ENCODE measurements around the gene VSTM2B.

VSTM2B gene

GRCh38 chr19:29590278-29590677, 64.5 kb downstream of the VSTM2B start:
- Histone ChIP-seq H3K9me2 (replicated peaks; ENCODE audit: insufficient read depth, low read length) (no peaks in the 10 kb centered on the region), H4K20me1 (ENCODE audit: insufficient read depth, low read length) (no peaks in the 10 kb centered on the region), H3K36me3 (replicated peaks; ENCODE audit: insufficient read depth, low read length) (no peaks in the 10 kb centered on the region), H3K27ac (ENCODE audit: low read length) (no peak overlapping the region), H3K79me2 (ENCODE audit: low read length) (no peaks in the 10 kb centered on the region), H3K4me2 (ENCODE audit: low read depth, low read length) (no peak overlapping the region), H3F3A (ENCODE audit: insufficient read depth, low read length) (no peaks in the 10 kb centered on the region), H3K9me3 (replicated peaks; ENCODE audit: insufficient read depth, low read length) (no peaks in the 10 kb centered on the region), H3K4me3 (ENCODE audit: low read length) (no peak overlapping the region), H3K4me1 (ENCODE audit: low read length) (no peaks in the 10 kb centered on the region), H3K9ac (ENCODE audit: low read length) (no peak overlapping the region), H2AFZ (ENCODE audit: low read length) (no peak overlapping the region), H3K27me3 (replicated peaks; ENCODE audit: insufficient read depth, low read length) (peaks cover 65% of the 10 kb centered on the region)
- DNase-seq, result no peak
- TF ChIP-seq EZH2phosphoT487 (IDR thresholded peaks at IDR 0.05; ENCODE audit: low read length) (no peak), CTCF (IDR thresholded peaks at IDR 0.05; ENCODE audit: low read length) (no peak), EZH2 (optimal IDR thresholded peaks at IDR 0.05; ENCODE audit: low read depth, low read length) (no peak)

- TF ChIP-seq EZH2 (optimal IDR thresholded peaks at IDR 0.05; ENCODE audit: low read depth, low read length) (no peak), CTCF (IDR thresholded peaks at IDR 0.05; ENCODE audit: low read length) (no peak), EZH2phosphoT487 (IDR thresholded peaks at IDR 0.05; ENCODE audit: low read length) (no peak)
- Histone ChIP-seq H3K27me3 (replicated peaks; ENCODE audit: insufficient read depth, low read length) (peaks cover 68% of the 10 kb centered on the region), H3K9me2 (replicated peaks; ENCODE audit: insufficient read depth, low read length) (no peaks in the 10 kb centered on the region), H2AFZ (ENCODE audit: low read length) (no peak overlapping the region), H3K79me2 (ENCODE audit: low read length) (no peaks in the 10 kb centered on the region), H3F3A (ENCODE audit: insufficient read depth, low read length) (no peaks in the 10 kb centered on the region), H4K20me1 (ENCODE audit: insufficient read depth, low read length) (no peaks in the 10 kb centered on the region), H3K9ac (ENCODE audit: low read length) (no peak overlapping the region), H3K9me3 (replicated peaks; ENCODE audit: insufficient read depth, low read length) (no peaks in the 10 kb centered on the region), H3K36me3 (replicated peaks; ENCODE audit: insufficient read depth, low read length) (no peaks in the 10 kb centered on the region), H3K27ac (ENCODE audit: low read length) (no peak overlapping the region), H3K4me2 (ENCODE audit: low read depth, low read length) (no peak overlapping the region), H3K4me3 (ENCODE audit: low read length) (no peak overlapping the region), H3K4me1 (ENCODE audit: low read length) (no peaks in the 10 kb centered on the region)
- DNase-seq, result no peak
Measured at GRCh38 chr19:29591670-29592069, 65.9 kb downstream of the VSTM2B start.

- no peaks in the 10 kb centered on the region for H3K9me3 ChIP-seq (replicated peaks; ENCODE audit: insufficient read depth, low read length)
- H3K4me3 ChIP-seq (ENCODE audit: low read length), result no peak overlapping the region
- no peak overlapping the region for H3K9ac ChIP-seq (ENCODE audit: low read length)
- H3K36me3 ChIP-seq (replicated peaks; ENCODE audit: insufficient read depth, low read length), result no peaks in the 10 kb centered on the region
- H4K20me1 ChIP-seq (ENCODE audit: insufficient read depth, low read length), result no peaks in the 10 kb centered on the region
- no peaks in the 10 kb centered on the region for H3F3A ChIP-seq (ENCODE audit: insufficient read depth, low read length)
- no peak overlapping the region for H2AFZ ChIP-seq (ENCODE audit: low read length)
- no peak overlapping the region for H3K4me2 ChIP-seq (ENCODE audit: low read depth, low read length)
- H3K4me1 ChIP-seq (ENCODE audit: low read length), result no peaks in the 10 kb centered on the region
- H3K27ac ChIP-seq (ENCODE audit: low read length), result no peak overlapping the region
- H3K27me3 ChIP-seq (replicated peaks; ENCODE audit: insufficient read depth, low read length), result peaks cover 88% of the 10 kb centered on the region
- no peaks in the 10 kb centered on the region for H3K9me2 ChIP-seq (replicated peaks; ENCODE audit: insufficient read depth, low read length)
- DNase-seq, result no peak
- H3K79me2 ChIP-seq (ENCODE audit: low read length), result no peaks in the 10 kb centered on the region
- no peak for TF ChIP-seq EZH2 (optimal IDR thresholded peaks at IDR 0.05; ENCODE audit: low read depth, low read length)
- no peak for TF ChIP-seq EZH2phosphoT487 (IDR thresholded peaks at IDR 0.05; ENCODE audit: low read length)
- no peak for TF ChIP-seq CTCF (IDR thresholded peaks at IDR 0.05; ENCODE audit: low read length)
Measured at GRCh38 chr19:29593869-29594268, 68.1 kb downstream of the VSTM2B start.
